Calu3 (cell line): ENCODE results near the gene CAMSAP1. TPM values are rescaled to one million over a fixed set of nuclear protein-coding genes. Genes with fewer than 3 reads are reported as not detected.
"Not testable (repeated sequence)": the region's sequence is repeated elsewhere in the genome, so short reads cannot be mapped to it uniquely, and the experiment has no call there.

Experiments
- BruUV-seq: library from RNA; stranded (reverse); fragments of 400-500 nt; replicated peaks from 2 replicates; lab custom pipeline; 2021; lab: Mats Ljungman, UMichigan
- CTCF ChIA-PET: fragments of 300-600 bp; sonication (Branson Sonifier 250); formaldehyde crosslinking; loops from one replicate; lab custom pipeline; 2022; ENCODE audit warnings: antibody characterized with exemption; lab: Charles Lee
- DNase-seq: peaks from one replicate; pipeline ENCODE4 v3.0.0; 2022
- H3K27ac Mint-ChIP-seq: one replicate; pipeline ENCODE4 v1.8.0; 2022; ENCODE audit warnings: mixed read lengths; ENCODE audit not compliant: unreplicated experiment
- H3K27me3 Mint-ChIP-seq: one replicate; pipeline ENCODE4 v1.8.0; 2022; ENCODE audit warnings: mixed read lengths; ENCODE audit not compliant: unreplicated experiment
- H3K36me3 Mint-ChIP-seq: one replicate; pipeline ENCODE4 v1.8.0; 2022; ENCODE audit warnings: mild to moderate bottlenecking, moderate library complexity, mixed read lengths; ENCODE audit not compliant: insufficient read depth, unreplicated experiment
- H3K4me1 Mint-ChIP-seq: one replicate; pipeline ENCODE4 v1.8.0; 2022; ENCODE audit warnings: mild to moderate bottlenecking, low read depth, mixed read lengths; ENCODE audit not compliant: unreplicated experiment
- H3K4me3 Mint-ChIP-seq: one replicate; pipeline ENCODE4 v1.8.0; 2022; ENCODE audit warnings: mild to moderate bottlenecking, low read depth, moderate library complexity, mixed read lengths; ENCODE audit not compliant: unreplicated experiment
- H3K9me3 Mint-ChIP-seq: one replicate; pipeline ENCODE4 v1.8.0; 2022; ENCODE audit warnings: low read depth, mixed read lengths; ENCODE audit not compliant: unreplicated experiment
- CTCF ChIP-seq: fragments of 200-600 bp; IDR thresholded peaks from one replicate; pipeline ENCODE4 v1.8.0; 2022; ENCODE audit warnings: antibody characterized with exemption; ENCODE audit not compliant: unreplicated experiment
- intact Hi-C: fragments of 100-400 bp; cut with micrococcal nuclease; formaldehyde crosslinking; loops from one replicate; pipeline ENCODE4 v1.10.0; 2022; ENCODE audit not compliant: unreplicated experiment
- total RNA-seq: library from RNA; stranded (reverse); gene quantifications from 2 replicates; pipeline ENCODE4 v1.2.3, GENCODE V29; 2022

The CAMSAP1 gene
- total RNA-seq, 1 experiment from 2014 or later = 28.1 TPM

GRCh38 chr9:135921749-135922310 is 14.5 kb upstream of the CAMSAP1 start:
- CTCF ChIA-PET = no interaction called here
- H3K27me3 Mint-ChIP-seq = no peaks in the 10 kb centered on the region
- no TSS peak for BruUV-seq
- DNase-seq = no peak
- no peak for TF ChIP-seq CTCF
- H3K9me3 Mint-ChIP-seq = peaks cover 3% of the 10 kb centered on the region
- no peaks in the 10 kb centered on the region for H3K4me1 Mint-ChIP-seq
- H3K36me3 Mint-ChIP-seq = peaks cover 17% of the 10 kb centered on the region
- no peak overlapping the region for H3K27ac Mint-ChIP-seq
- intact Hi-C loops = no loop called here
- H3K4me3 Mint-ChIP-seq = no peak overlapping the region

- Mint-ChIP-seq H3K9me3 (peaks cover 3% of the 10 kb centered on the region), H3K4me1 (no peaks in the 10 kb centered on the region), H3K27ac (no peak overlapping the region), H3K27me3 (no peaks in the 10 kb centered on the region), H3K36me3 (peaks cover 17% of the 10 kb centered on the region), H3K4me3 (no peak overlapping the region)
- TF ChIP-seq CTCF = no peak
- intact Hi-C loops = no loop called here
- CTCF ChIA-PET = no interaction called here
- BruUV-seq = no TSS peak
- no peak for DNase-seq
Observed at GRCh38 chr9:135920973-135921585, 13.7 kb upstream of the CAMSAP1 start.

- BruUV-seq = no TSS peak
- no peak for TF ChIP-seq CTCF
- DNase-seq = no peak
- intact Hi-C loops = no loop called here
- H3K4me1 Mint-ChIP-seq = no peaks in the 10 kb centered on the region
- no peak overlapping the region for H3K27ac Mint-ChIP-seq
- CTCF ChIA-PET = no interaction called here
- H3K27me3 Mint-ChIP-seq = no peaks in the 10 kb centered on the region
- no peak overlapping the region for H3K4me3 Mint-ChIP-seq
- H3K9me3 Mint-ChIP-seq = peaks cover 3% of the 10 kb centered on the region
- peaks cover 17% of the 10 kb centered on the region for H3K36me3 Mint-ChIP-seq
Observed at GRCh38 chr9:135920256-135920930, 13.0 kb upstream of the CAMSAP1 start.

- no peak for DNase-seq
- no peaks in the 10 kb centered on the region for H3K27me3 Mint-ChIP-seq
- no TSS peak for BruUV-seq
- peak overlapping the region; percentile 54 for H3K27ac Mint-ChIP-seq
- TF ChIP-seq CTCF = no peak
- H3K4me3 Mint-ChIP-seq = no peak overlapping the region
- peaks cover 17% of the 10 kb centered on the region for H3K36me3 Mint-ChIP-seq
- H3K4me1 Mint-ChIP-seq = no peaks in the 10 kb centered on the region
- peaks cover 3% of the 10 kb centered on the region for H3K9me3 Mint-ChIP-seq
- CTCF ChIA-PET = no interaction called here
- intact Hi-C loops = no loop called here
Observed at GRCh38 chr9:135919318-135919890, 12.1 kb upstream of the CAMSAP1 start.

GRCh38 chr9:135916227-135916626 is 8.9 kb upstream of the CAMSAP1 start:
- H3K4me3 Mint-ChIP-seq, H3K4me1 Mint-ChIP-seq, BruUV-seq, intact Hi-C loops, DNase-seq, H3K27me3 Mint-ChIP-seq, CTCF ChIA-PET, H3K27ac Mint-ChIP-seq: not testable (repeated sequence)
- Mint-ChIP-seq H3K36me3 (peaks cover 27% of the 10 kb centered on the region), H3K9me3 (peaks cover 11% of the 10 kb centered on the region)
